HG03135 (cell line): ENCODE results near the gene HNRNPA0.
A peak's percentile ranks its signal among the peaks of the same experiment; 100 is the strongest.

Experiments used
- ATAC-seq: cut with Tn5 transposase; IDR thresholded peaks from one replicate; pipeline ENCODE4 v1.9.1; 2021; ENCODE audit warnings: mild to moderate bottlenecking, moderate library complexity; ENCODE audit not compliant: unreplicated experiment

HNRNPA0 gene

DNA sequence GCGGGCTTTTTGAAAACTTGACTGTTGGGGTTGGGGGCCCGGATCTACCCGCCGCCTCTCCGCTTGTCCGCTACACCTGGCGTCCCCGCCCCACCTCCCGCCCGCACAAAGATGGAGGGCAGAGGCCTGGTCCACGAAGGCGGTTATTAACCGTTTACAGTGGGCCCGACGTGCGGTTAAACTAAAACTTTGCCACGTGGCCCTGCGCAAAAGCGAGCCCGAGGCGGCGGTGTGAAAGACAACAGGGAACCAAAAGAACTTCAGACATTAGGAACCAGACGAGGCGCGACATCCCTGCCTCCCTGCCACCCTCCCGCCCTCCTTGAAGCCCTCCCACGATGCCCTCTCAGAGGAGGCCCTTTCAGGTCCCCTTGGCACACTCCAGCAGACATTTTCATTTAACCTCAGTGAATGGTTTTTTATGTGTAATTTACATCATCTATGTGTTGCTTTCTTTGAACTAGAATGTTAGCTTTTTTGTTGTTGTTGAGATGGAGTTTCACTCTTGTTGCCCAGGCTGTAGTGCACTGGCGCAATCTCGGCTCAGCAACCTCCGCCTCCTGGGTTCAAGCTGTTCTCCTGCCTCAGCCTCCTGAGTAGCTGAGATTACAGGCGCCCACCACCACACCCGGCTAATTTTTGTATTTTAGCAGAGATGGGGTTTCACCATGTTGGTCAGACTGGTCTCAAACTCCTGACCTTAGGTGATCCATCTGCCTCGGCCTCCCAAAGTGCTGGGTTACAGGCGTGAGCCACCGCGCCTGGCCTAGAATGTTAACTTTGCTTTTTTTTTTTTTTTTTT is 999 bp upstream of the HNRNPA0 start:
- ATAC-seq = no peak

DNA sequence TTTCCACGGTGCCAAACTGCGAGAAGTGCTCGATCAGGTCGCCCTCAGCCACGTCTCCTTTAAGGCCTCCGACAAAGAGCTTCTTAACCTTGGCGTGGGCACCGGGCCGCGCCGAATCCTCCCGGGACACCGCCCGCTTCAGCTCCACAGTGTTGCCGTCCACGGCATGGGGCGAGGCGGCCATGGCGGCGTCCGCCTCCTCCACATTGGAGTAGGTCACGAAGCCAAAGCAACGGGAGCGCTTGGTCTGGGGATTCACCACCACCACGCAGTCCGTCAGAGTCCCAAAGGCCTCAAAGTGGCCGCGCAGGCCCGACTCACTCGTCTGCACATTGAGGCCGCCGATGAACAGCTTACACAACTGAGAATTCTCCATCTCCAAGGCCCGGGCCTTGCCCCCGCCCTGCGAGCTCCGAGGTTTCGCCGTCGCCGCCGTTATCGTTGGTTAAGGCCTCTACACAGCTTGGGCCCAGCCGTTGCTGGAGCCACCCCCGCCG is 424 bp downstream of the HNRNPA0 start:
- peak; percentile 13 for ATAC-seq

- no peak for ATAC-seq
Observed at GRCh38 chr5:137752905-137753690, 1.1 kb downstream of the HNRNPA0 start.

- ATAC-seq = no peak
Observed at GRCh38 chr5:137751869-137752491, 2.2 kb downstream of the HNRNPA0 start.

DNA sequence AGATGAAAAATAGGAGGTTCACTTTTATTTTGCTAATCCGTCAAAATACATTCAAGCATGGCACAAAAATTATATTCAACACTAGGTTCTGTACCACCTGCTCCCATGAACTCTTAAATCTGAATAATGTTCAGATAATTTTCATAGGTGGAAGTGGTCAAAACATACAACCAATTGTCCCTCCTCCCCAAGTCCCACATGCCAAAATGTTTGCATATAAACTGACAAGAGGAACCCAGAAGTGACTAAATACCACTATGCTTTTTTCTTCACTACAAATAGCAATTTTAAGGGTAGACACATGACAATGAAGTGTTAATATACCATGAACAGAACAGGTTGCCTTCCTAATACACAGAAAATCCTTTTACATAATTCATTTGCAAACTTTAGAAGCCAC is 3.7 kb downstream of the HNRNPA0 start:
- no peak for ATAC-seq

DNA sequence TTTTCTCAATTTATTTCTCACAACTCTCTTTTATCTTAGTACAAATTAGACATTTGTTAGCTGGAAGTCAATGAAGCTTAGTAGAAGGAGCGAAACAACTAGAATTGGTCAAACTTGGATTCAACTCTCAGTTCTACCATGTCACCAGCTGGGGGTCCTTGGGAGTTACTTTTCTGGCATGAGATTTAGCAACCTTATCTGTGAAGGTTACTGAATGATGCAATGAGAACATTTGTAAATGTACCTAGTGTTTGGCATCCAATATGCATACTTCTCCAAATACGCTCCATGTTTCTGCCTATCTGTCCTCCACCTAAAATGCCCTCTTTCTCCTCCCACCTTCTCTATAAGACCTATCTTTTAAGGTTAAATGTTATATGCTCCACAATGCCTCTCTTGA is 6.3 kb downstream of the HNRNPA0 start:
- no peak for ATAC-seq

- peak; percentile 66 for ATAC-seq
Observed at GRCh38 chr5:137743031-137743640, 11.0 kb downstream of the HNRNPA0 start.

GRCh38 chr5:137741718-137742117 is 12.4 kb downstream of the HNRNPA0 start:
- no peak for ATAC-seq

- ATAC-seq = no peak
Observed at GRCh38 chr5:137739737-137740136, 14.4 kb downstream of the HNRNPA0 start.

DNA sequence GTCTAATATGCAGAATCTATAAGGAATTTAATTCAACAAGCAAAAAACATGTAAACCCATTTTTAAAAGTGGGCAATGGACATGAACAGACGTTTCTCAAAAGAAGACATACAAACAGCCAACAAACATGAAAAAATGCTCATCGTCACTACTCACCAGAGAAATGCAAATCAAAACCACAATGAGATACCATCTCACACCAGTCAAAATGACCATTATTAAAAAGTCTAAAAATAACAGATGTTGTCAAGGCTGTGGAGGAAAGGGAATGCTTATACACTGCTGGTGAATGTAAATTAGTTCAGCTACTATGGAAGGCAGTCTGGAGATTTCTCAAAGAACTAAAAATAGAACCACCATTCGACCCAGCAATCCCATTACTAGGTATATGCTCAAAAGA is 15.2 kb downstream of the HNRNPA0 start:
- no peak for ATAC-seq

GRCh38 chr5:137737349-137738131 is 16.6 kb downstream of the HNRNPA0 start:
- ATAC-seq = no peak

DNA sequence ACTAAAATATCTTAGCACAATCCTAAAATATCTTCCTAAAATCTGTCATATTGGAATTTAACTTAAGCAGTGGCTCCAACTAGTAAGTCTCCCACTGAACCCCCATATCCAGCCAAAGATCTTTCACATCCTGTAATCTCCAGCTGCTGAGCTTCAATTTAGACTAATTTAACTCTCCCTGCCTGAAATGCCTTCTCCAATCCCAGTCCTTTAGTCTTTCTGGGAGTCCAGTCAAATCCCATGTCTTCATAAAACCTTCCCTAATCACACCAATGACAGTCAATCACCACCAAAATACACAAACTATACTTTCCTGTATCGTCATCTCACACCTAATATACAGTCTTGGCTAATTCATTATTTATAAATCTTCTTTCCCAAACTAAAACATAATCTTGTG is 17.7 kb downstream of the HNRNPA0 start:
- ATAC-seq = no peak

- ATAC-seq = peak; percentile 52
Observed at GRCh38 chr5:137735555-137736284, 18.4 kb downstream of the HNRNPA0 start, which contains the start of gene KLHL3. TSS of gene KLHL3 (minus strand) at chr5:137736089. CDS start at chr5:137735646, 443 bp downstream.

GRCh38 chr5:137734962-137735554 is 19.1 kb downstream of the HNRNPA0 start:
- peak; percentile 21 for ATAC-seq

DNA sequence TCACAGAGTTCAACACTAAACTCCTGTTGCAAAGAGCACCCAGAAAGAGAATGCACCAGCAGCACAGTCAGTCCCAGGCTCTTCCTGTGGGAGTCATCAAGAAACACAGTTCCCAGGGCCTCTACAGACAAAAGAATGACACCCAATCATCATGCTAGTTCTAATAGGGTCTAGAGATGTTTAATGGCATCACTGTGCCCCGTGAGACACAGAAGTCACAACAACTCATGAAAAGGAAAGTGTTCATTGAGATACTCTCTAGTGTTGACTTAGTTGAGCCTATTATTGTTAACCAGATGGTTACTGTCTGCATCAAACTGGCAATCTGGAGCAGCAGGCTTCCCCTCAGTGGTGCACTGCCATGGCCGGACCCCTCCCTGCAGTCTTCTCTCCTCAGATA is 19.8 kb downstream of the HNRNPA0 start:
- no peak for ATAC-seq

- ATAC-seq = no peak
Observed at GRCh38 chr5:137733922-137734321, 20.2 kb downstream of the HNRNPA0 start.

DNA sequence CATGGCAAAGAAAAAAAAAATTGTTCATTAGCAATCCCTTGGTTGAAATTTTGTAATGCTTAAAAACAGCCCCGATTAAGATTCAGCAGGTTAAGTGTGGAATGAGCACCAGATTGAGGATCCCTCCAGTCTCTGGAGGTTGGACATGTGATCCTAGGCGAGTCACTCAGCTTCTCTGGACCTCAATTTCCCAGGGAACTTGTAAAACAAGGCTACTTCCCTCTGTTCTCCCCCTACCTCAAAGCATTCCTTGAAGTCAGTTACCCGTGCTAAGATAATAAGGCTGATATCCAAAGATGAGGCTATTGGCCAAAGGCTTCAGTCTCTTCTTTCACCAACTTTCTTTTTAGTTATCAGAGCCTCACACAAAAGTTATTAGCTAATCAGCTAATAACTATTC is 21.2 kb downstream of the HNRNPA0 start:
- no peak for ATAC-seq

- no peak for ATAC-seq
Observed at GRCh38 chr5:137731176-137731575, 23.0 kb downstream of the HNRNPA0 start.

GRCh38 chr5:137730336-137730735 is 23.8 kb downstream of the HNRNPA0 start:
- no peak for ATAC-seq
